GM12872 (cell line): ENCODE results near the gene OXCT1.

Source experiments
- TF ChIP-seq, protein P1 (sequence below): IDR thresholded peaks from 3 replicates; pipeline ENCODE4 v1.5.1; 2011; ENCODE audit warnings: low read depth, mild to moderate bottlenecking, low read length, moderate library complexity; ENCODE audit not compliant: insufficient read depth

The OXCT1 gene

DNA sequence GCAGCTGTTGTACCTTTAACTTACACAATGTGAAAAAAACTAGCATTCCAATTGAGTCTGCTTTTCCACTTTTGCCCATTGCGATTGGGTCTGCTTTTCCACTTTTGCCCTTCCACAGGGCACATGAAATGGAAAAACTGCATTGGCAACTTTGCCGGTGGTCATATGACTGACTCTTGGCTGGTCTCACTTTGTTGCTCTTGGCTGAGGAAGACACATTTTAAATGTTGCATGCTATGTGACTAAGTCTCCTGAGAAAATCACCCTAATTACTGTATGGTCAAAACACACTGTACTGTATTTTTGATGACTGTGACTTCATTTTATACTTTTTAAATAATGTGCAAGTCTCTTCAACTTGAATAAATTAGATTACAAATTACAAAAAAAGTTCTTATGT, 1.6 kb upstream of the OXCT1 start:
- TF ChIP-seq, protein P1, sequence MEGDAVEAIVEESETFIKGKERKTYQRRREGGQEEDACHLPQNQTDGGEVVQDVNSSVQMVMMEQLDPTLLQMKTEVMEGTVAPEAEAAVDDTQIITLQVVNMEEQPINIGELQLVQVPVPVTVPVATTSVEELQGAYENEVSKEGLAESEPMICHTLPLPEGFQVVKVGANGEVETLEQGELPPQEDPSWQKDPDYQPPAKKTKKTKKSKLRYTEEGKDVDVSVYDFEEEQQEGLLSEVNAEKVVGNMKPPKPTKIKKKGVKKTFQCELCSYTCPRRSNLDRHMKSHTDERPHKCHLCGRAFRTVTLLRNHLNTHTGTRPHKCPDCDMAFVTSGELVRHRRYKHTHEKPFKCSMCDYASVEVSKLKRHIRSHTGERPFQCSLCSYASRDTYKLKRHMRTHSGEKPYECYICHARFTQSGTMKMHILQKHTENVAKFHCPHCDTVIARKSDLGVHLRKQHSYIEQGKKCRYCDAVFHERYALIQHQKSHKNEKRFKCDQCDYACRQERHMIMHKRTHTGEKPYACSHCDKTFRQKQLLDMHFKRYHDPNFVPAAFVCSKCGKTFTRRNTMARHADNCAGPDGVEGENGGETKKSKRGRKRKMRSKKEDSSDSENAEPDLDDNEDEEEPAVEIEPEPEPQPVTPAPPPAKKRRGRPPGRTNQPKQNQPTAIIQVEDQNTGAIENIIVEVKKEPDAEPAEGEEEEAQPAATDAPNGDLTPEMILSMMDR, result no peak

DNA sequence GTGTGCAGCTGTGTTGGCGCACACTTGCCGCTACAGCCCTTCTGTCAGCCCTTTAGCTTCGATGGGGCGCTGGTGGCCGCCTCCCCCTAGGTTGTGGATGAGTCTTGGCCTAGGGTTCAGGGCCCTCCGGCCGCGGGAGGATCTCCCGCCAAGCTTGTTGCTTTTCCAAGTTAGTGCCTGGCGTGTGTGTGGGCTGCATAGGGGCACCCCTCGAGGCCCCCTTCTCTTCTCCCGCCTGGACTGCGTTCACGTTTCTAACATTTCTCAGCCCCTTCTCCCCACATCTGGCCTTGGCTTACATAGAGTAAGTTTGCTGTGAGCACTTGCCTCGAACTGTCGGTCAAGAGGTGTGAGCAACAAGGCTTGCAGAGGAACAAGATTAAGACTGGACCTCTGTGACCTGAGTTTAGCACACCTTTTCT, 413 bp upstream of the OXCT1 start:
- TF ChIP-seq, protein P1, result no peak

DNA sequence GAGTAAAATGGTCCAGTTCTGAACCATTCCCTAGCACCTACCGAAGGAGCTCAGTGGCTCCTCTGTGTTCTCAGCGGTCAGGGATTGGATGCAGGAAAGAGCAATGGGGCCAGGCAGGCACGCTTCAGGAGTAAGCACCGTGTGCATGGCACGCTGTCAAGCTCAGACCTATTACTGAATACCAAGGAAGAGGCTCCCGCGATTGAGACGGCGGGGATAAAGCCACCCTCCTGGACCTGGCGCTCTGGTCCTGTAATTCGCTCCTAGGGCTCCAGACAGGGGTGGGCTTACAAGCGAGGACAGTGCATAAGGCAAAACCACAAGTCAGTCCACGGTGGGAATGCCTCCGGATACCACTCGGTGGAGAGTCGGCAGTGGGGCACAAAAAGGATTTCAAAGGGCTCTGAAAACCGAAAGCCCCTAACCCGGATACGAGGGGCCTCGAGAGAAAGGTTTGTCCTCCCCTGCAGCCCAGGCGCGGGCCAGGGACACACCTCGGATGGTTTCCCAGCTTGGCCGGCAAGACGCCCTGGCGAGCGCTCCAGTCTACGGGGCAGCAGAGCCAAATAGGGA, 988 bp downstream of the OXCT1 start:
- TF ChIP-seq, protein P1, result no peak

DNA sequence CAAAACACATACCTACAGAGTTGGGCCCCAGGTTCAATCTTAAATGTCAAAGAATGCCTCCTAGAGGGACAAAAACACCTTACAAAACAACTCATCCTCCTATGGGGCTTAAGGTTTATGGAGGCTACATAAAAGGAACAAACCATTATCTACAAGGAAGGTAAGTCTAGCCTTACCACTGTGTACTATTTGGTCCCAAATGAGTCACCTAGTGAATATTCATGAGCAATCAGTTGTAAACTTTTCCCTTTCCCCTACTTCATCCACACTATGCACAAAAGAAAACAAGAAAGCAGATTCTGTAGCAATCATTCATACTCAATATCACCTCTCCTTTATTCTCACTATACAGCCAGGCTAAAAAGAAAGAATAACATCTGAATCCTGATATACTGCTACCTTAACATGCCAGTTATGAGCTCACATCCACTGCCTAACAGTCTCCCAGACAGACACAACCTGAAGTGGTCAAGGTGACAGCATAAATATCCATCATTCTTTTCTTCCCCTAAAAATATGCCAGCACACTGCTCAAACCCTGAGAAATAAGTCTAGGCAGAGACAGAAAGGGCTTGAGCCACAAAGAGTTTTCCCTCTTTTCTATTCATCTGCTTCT, 6.2 kb downstream of the OXCT1 start:
- TF ChIP-seq, protein P1, result no peak

DNA sequence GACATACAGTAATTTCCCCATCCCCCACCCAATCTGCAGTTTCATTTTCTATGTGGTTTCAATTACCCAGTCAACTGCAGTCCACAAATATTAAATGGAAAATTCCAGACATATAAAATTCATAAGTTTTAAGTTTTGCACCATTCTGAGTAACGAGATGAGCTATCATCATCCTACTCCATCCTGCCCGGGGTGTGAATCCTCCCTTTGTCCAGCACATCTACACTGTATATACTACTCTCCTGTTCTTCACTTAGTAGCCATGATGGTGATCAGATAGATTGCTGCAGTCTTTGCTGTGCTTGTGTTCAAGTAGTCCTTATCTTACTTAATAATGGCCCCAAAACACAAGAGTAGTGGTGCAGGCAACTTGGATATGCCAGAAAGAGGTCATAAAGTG, 11.3 kb downstream of the OXCT1 start:
- TF ChIP-seq, protein P1, result no peak

DNA sequence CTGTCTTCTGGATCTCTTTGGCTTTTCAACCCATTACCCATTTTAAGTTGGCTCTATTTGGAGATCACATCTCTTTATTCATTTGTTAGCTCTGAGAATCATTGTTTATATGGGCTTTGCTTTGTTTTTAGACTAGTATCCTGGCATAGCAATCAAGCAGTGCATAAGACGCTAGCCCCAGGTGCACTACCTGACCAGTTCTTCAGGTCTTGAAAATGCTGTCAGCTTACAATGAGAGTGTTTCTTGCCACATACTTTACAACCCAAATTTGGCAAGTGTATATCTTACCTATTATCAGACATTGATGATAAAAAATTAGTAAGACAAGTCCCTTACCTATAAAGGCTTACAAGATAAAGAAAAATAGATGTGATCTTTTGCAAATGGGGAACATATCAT, 12.2 kb downstream of the OXCT1 start:
- TF ChIP-seq, protein P1, result no peak

DNA sequence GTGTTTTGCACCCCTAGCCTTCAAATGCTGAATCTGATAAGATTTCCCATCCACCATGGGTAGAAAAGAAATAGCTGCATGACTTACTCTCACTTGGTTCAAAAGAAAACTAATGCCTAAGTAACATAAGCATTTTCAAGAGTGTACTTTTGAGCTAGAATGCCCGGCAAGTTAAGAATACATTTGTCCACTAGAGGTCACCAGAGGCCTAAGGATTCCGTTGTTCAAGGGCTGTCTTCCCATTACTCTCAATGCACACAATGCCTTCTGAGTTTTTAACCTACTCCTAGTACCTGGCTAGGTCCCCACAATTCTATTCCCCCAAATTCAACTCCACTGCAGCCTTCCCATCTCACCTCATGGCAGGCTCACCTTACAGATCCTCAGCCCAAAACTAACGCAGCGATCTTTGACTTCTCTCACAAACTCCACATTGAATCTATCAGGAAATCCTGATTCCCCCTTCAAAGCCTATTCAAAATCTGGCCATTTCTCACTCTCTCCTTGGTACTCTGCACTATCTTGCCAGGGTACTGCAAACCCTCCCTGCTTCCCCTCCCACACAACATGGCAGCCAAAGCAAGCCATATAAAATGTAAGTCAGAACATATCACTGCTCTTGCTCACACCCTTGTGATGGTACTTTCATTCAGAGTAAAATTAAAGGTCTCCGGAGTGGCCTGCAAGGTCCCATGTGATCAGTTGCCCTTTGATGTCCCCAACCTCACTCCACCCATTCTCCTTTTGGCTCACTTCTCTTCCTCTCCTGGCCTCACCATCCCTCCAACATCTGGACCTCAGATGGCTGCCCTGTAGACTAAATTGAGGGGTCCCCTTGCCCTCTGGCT, 13.4 kb downstream of the OXCT1 start:
- TF ChIP-seq, protein P1, result peak; percentile 74
